HepG2 (cell line): Measurements from ENCODE around the gene ACO1. TPM values are rescaled to one million over a fixed set of nuclear protein-coding genes. Genes with fewer than 3 reads are reported as not detected.

Source experiments
- ARHGAP35 ChIP-seq: sonication (generic); formaldehyde crosslinking; IDR thresholded peaks from 2 replicates; pipeline ENCODE4 v1.9.0; 2022; ENCODE audit warnings: mild to moderate bottlenecking, inconsistent platforms, moderate library complexity, missing genetic modification reagents, borderline replicate concordance
- GATAD1 ChIP-seq: IDR thresholded peaks from 2 replicates; pipeline ENCODE4 v1.6.1; 2016; ENCODE audit warnings: missing genetic modification reagents, missing compliant biosample characterization
- IKZF4 ChIP-seq: sonication (generic); formaldehyde crosslinking; IDR thresholded peaks from 2 replicates; pipeline ENCODE4 v1.5.1; 2020; ENCODE audit warnings: borderline replicate concordance, mild to moderate bottlenecking, low read depth, missing genetic modification reagents; ENCODE audit errors: not compliant biosample characterization
- MIER2 ChIP-seq: IDR thresholded peaks from 2 replicates; pipeline ENCODE4 v1.6.1; 2016; ENCODE audit warnings: missing biosample characterization, missing genetic modification reagents
- MIXL1 ChIP-seq: IDR thresholded peaks from 2 replicates; pipeline ENCODE4 v1.6.1; 2016
- PCBP1 ChIP-seq: fragments of 200-400 bp; formaldehyde crosslinking; IDR thresholded peaks from 2 replicates; pipeline ENCODE4 v1.6.1; 2017; ENCODE audit warnings: mild to moderate bottlenecking, low read depth, low read length, borderline replicate concordance
- PPARG ChIP-seq: conservative IDR thresholded peaks from 2 replicates; pipeline ENCODE4 v1.6.1; 2016; ENCODE audit warnings: missing biosample characterization, missing genetic modification reagents
- SP4 ChIP-seq: sonication (generic); formaldehyde crosslinking; IDR thresholded peaks from 2 replicates; pipeline ENCODE4 v1.8.1; 2023; ENCODE audit warnings: mild to moderate bottlenecking, missing genetic modification reagents
- ZBTB8A ChIP-seq: sonication (generic); formaldehyde crosslinking; IDR thresholded peaks from 2 replicates; pipeline ENCODE4 v1.4.0; 2020; ENCODE audit warnings: mild to moderate bottlenecking, low read depth, missing genetic modification reagents, borderline replicate concordance
- ZFP36 ChIP-seq: fragments of 150-350 bp; IDR thresholded peaks from 2 replicates; pipeline ENCODE4 v1.6.1; 2018; ENCODE audit warnings: borderline replicate concordance, low read length, low read depth; ENCODE audit not compliant: partially characterized antibody
- ZFYVE20 ChIP-seq: sonication (generic); formaldehyde crosslinking; IDR thresholded peaks from 2 replicates; pipeline ENCODE4 v1.8.0; 2023; ENCODE audit warnings: low read depth, mild to moderate bottlenecking, moderate library complexity, missing genetic modification reagents, borderline replicate concordance
- ZNF17 ChIP-seq: sonication (generic); formaldehyde crosslinking; IDR thresholded peaks from 2 replicates; pipeline ENCODE4 v1.5.0; 2020; ENCODE audit warnings: mild to moderate bottlenecking, missing genetic modification reagents
- ZNF883 ChIP-seq: sonication (generic); formaldehyde crosslinking; IDR thresholded peaks from 2 replicates; pipeline ENCODE4 v1.5.1; 2020; ENCODE audit warnings: mild to moderate bottlenecking, missing genetic modification reagents; ENCODE audit errors: not compliant biosample characterization
- ZSCAN22 ChIP-seq: sonication (generic); formaldehyde crosslinking; IDR thresholded peaks from 2 replicates; pipeline ENCODE4 v1.4.0; 2020; ENCODE audit warnings: mild to moderate bottlenecking, missing genetic modification reagents
- ZSCAN9 ChIP-seq: IDR thresholded peaks from 2 replicates; pipeline ENCODE4 v1.6.1; 2016; ENCODE audit warnings: borderline replicate concordance
- polyA plus RNA-seq, 8 experiments: library from polyadenylated mRNA; depleted of rRNA in 3 of 8; stranded (reverse) in 7 of 8; unstranded in 1 of 8; fragments of >200 nt; fragmentation: Illumina TruSeq in 4 of 8; extraction: Trizol in 4 of 8; gene quantifications; 2 replicates each; pipeline versions ENCODE4 v1.2.1 to v1.2.3, GENCODE V29; 2011 to 2016; ENCODE audit warnings: low read depth in 4 of 8, missing spikeins in 1 of 8, mixed read lengths in 1 of 8; ENCODE audit not compliant: insufficient read depth in 1 of 8
- total RNA-seq, 5 experiments: library from RNA; depleted of rRNA; stranded (reverse); fragments of >200 nt; fragmentation: Illumina TruSeq; extraction: Trizol; gene quantifications; 2 replicates each; pipeline ENCODE4 v1.2.3, GENCODE V29; 2016; ENCODE audit warnings: low read depth in 1 of 5
- TF ChIP-seq, protein P1 (sequence below): sonication (generic); formaldehyde crosslinking; IDR thresholded peaks from 2 replicates; pipeline ENCODE4 v1.4.0; 2020; ENCODE audit warnings: missing genetic modification reagents, borderline replicate concordance
- TF ChIP-seq, protein P2 (sequence below): fragments of 450-650 bp; IDR thresholded peaks from 2 replicates; pipeline ENCODE4 v1.6.1; 2017
- TF ChIP-seq, protein P3 (sequence below): sonication (generic); formaldehyde crosslinking; IDR thresholded peaks from 2 replicates; pipeline ENCODE4 v1.5.0; 2020; ENCODE audit warnings: mild to moderate bottlenecking, missing genetic modification reagents
- TF ChIP-seq, protein P4 (sequence below): sonication (generic); formaldehyde crosslinking; IDR thresholded peaks from 2 replicates; pipeline ENCODE4 v1.9.0; 2022; ENCODE audit warnings: missing genetic modification reagents, mild to moderate bottlenecking, borderline replicate concordance

The ACO1 gene
- total and polyA plus RNA-seq, 2 of the 13 experiments (the other 11 are each of a cell fraction or from before 2014, with no cell fraction given), result 20.1 to 48.2 TPM

DNA sequence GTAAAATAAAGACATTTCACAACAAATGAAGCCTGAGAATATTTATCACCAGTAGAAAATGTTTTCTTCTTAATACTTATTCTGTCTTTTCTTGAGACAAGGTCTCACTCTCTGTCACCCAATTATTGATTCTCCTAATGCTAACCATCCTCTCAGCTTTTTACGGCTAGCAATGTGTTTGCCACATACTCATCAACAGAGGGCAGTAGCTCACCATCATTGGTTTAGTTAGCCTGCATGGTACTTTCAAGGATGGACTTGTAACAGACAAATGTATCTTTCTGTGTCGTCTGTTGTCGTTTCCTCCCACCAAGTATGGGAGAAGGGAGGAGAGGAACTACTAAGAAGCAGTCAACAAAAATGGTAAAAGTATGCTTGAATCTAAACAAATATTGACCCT, 5.9 kb upstream of the ACO1 start (continued):
- TF ChIP-seq, protein P1, sequence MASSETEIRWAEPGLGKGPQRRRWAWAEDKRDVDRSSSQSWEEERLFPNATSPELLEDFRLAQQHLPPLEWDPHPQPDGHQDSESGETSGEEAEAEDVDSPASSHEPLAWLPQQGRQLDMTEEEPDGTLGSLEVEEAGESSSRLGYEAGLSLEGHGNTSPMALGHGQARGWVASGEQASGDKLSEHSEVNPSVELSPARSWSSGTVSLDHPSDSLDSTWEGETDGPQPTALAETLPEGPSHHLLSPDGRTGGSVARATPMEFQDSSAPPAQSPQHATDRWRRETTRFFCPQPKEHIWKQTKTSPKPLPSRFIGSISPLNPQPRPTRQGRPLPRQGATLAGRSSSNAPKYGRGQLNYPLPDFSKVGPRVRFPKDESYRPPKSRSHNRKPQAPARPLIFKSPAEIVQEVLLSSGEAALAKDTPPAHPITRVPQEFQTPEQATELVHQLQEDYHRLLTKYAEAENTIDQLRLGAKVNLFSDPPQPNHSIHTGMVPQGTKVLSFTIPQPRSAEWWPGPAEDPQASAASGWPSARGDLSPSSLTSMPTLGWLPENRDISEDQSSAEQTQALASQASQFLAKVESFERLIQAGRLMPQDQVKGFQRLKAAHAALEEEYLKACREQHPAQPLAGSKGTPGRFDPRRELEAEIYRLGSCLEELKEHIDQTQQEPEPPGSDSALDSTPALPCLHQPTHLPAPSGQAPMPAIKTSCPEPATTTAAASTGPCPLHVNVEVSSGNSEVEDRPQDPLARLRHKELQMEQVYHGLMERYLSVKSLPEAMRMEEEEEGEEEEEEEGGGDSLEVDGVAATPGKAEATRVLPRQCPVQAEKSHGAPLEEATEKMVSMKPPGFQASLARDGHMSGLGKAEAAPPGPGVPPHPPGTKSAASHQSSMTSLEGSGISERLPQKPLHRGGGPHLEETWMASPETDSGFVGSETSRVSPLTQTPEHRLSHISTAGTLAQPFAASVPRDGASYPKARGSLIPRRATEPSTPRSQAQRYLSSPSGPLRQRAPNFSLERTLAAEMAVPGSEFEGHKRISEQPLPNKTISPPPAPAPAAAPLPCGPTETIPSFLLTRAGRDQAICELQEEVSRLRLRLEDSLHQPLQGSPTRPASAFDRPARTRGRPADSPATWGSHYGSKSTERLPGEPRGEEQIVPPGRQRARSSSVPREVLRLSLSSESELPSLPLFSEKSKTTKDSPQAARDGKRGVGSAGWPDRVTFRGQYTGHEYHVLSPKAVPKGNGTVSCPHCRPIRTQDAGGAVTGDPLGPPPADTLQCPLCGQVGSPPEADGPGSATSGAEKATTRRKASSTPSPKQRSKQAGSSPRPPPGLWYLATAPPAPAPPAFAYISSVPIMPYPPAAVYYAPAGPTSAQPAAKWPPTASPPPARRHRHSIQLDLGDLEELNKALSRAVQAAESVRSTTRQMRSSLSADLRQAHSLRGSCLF (CRISPR knock-in tag), result no peak
- TF ChIP-seq MIXL1 (CRISPR knock-in tag) (peak; percentile 73; the same call in 1 of the 2 replicates), IKZF4 (no peak), PPARG (no peak), ARHGAP35 (CRISPR knock-in tag) (no peak), ZNF17 (CRISPR knock-in tag) (no peak), ZFP36 (no peak), SP4 (CRISPR knock-in tag) (no peak), ZBTB8A (CRISPR knock-in tag) (no peak), ZSCAN22 (CRISPR knock-in tag) (no peak), ZNF883 (CRISPR knock-in tag) (no peak), GATAD1 (CRISPR knock-in tag) (peak; percentile 67), MIER2 (CRISPR knock-in tag) (no peak), PCBP1 (no peak), ZFYVE20 (no peak), ZSCAN9 (CRISPR knock-in tag) (no peak)
- TF ChIP-seq, protein P2, sequence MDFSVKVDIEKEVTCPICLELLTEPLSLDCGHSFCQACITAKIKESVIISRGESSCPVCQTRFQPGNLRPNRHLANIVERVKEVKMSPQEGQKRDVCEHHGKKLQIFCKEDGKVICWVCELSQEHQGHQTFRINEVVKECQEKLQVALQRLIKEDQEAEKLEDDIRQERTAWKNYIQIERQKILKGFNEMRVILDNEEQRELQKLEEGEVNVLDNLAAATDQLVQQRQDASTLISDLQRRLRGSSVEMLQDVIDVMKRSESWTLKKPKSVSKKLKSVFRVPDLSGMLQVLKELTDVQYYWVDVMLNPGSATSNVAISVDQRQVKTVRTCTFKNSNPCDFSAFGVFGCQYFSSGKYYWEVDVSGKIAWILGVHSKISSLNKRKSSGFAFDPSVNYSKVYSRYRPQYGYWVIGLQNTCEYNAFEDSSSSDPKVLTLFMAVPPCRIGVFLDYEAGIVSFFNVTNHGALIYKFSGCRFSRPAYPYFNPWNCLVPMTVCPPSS, result no peak
- TF ChIP-seq, protein P3, sequence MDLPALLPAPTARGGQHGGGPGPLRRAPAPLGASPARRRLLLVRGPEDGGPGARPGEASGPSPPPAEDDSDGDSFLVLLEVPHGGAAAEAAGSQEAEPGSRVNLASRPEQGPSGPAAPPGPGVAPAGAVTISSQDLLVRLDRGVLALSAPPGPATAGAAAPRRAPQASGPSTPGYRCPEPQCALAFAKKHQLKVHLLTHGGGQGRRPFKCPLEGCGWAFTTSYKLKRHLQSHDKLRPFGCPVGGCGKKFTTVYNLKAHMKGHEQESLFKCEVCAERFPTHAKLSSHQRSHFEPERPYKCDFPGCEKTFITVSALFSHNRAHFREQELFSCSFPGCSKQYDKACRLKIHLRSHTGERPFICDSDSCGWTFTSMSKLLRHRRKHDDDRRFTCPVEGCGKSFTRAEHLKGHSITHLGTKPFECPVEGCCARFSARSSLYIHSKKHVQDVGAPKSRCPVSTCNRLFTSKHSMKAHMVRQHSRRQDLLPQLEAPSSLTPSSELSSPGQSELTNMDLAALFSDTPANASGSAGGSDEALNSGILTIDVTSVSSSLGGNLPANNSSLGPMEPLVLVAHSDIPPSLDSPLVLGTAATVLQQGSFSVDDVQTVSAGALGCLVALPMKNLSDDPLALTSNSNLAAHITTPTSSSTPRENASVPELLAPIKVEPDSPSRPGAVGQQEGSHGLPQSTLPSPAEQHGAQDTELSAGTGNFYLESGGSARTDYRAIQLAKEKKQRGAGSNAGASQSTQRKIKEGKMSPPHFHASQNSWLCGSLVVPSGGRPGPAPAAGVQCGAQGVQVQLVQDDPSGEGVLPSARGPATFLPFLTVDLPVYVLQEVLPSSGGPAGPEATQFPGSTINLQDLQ (CRISPR knock-in tag), result no peak
- TF ChIP-seq, protein P4, sequence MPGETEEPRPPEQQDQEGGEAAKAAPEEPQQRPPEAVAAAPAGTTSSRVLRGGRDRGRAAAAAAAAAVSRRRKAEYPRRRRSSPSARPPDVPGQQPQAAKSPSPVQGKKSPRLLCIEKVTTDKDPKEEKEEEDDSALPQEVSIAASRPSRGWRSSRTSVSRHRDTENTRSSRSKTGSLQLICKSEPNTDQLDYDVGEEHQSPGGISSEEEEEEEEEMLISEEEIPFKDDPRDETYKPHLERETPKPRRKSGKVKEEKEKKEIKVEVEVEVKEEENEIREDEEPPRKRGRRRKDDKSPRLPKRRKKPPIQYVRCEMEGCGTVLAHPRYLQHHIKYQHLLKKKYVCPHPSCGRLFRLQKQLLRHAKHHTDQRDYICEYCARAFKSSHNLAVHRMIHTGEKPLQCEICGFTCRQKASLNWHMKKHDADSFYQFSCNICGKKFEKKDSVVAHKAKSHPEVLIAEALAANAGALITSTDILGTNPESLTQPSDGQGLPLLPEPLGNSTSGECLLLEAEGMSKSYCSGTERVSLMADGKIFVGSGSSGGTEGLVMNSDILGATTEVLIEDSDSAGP (CRISPR knock-in tag), result no peak
